ENCODE results near the gene PSMA8.
"Not testable (repeated sequence)": the region's sequence is repeated elsewhere in the genome, so short reads cannot be mapped to it uniquely, and the experiment has no call there.

DNA sequence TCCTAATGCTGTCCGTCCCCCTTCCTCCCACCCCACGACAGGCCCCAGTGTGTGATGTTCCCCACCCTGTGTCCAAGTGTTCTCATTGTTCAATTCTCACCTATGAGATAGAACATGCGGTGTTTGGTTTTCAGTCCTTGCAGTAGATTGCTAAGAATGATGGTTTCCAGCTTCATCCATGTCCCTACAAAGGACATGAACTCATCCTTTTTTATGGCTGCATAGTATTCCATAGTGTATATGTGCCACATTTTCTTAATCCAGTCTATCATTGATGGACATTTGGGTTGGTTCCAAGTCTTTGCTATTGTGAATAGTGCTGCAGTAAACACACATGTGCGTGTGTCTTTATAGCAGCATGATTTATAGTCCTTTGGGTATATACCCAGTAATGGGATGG is 105.0 kb downstream of the PSMA8 start:
- TF ChIP-seq CTCF (conservative IDR thresholded peaks at IDR 0.05); ZFX (IDR thresholded peaks at IDR 0.05): not testable (repeated sequence)

Data from C4-2B (cell line).